Measurements from ENCODE around the gene TRMT61A. TPM values are rescaled to one million over a fixed set of nuclear protein-coding genes. Genes with fewer than 3 reads are reported as not detected.

The TRMT61A gene
- total RNA-seq, 1 experiment from 2014 or later: 14.9 TPM

DNA sequence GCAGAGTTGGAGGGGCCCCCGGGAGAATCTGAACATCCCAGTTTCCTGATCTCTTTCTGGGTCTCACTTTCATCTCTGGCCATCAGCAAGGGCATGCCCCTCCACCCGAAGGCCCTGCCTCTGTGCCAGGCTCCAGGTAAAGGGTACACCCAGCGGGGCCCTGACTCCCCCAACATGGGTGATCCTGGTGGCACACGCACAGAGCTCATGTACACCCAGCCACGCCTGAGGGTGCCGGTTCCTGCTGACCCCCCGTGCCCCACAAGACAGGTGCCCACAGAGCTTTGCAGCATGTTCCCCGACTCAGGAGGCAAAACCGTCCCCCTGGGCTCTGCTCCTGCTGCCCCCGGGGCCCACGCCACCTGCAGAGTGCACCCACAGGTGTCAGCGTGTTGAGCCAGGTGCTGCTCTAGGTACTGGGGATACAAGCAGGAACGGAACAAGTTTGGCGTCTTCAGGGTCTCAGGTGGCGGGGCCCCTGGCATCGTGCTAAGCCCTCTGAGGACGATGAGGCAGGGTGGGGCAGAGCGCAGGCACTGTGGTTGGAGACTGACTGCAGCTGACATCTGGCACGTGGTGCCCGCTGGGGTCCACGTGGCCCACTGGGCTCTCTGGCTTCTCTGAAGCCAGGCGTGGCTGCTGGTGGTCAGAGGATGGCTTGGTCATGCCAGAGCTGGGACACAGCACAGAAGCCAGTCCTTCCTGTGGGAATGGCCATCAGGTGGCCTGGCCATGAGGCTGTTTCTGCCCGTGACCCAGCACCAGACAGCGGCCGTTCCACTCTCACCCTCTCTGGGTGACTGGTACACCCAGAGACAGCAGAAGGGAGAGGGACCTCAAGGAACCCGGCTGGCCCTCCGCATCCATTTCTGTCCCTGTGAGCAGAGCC, 19.7 kb downstream of the TRMT61A start:
- Histone ChIP-seq H3K27ac (ENCODE audit: low read depth, low read length) (no peak overlapping the region), H3K79me2 (ENCODE audit: insufficient read depth, low read length) (no peaks in the 10 kb centered on the region), H4K20me1 (ENCODE audit: insufficient read depth) (no peaks in the 10 kb centered on the region), H3K4me3 (replicated peaks in 1 of 2; ENCODE audit: low read depth in 1 of 2, low read length in 2 of 2) (no peak overlapping the region), H3K4me1 (ENCODE audit: control insufficient read depth in 1 of 2, insufficient read depth in 2 of 2, low read length in 2 of 2) (peaks cover 16 to 26% of the 10 kb centered on the region in 2 experiments), H3K27me3 (ENCODE audit: insufficient read depth, low read length) (no peaks in the 10 kb centered on the region), H3K9me2 (ENCODE audit: insufficient read depth) (no peaks in the 10 kb centered on the region), H3K36me3 (ENCODE audit: control insufficient read depth in 1 of 2, insufficient read depth in 2 of 2, low read length in 2 of 2) (no peaks in the 10 kb centered on the region), H3K9ac (ENCODE audit: low read length) (no peak overlapping the region), H2AFZ (ENCODE audit: low read depth, low read length, poor library complexity, severe bottlenecking) (no peak overlapping the region), H3K4me2 (ENCODE audit: low read length) (no peak overlapping the region), H3K9me3 (ENCODE audit: control insufficient read depth in 1 of 2, insufficient read depth in 1 of 2, low read depth in 1 of 2, low read length in 2 of 2) (no peaks in the 10 kb centered on the region)
- intact Hi-C loops (cut with micrococcal nuclease): no loop called here
- ChIA-PET CTCF (no interaction called here), RAD21 (ENCODE audit: low non-redundant PET in 1 of 2, low total read pairs in 2 of 2, uncharacterized antibody in 2 of 2, unreplicated experiment in 2 of 2) (no interaction called here), POLR2A (no interaction called here)
- BruUV-seq (replicated peaks): no TSS peak
- TF ChIP-seq EZH2phosphoT487 (IDR thresholded peaks at IDR 0.05; ENCODE audit: borderline replicate concordance): no peak
- TF ChIP-seq, protein P1, sequence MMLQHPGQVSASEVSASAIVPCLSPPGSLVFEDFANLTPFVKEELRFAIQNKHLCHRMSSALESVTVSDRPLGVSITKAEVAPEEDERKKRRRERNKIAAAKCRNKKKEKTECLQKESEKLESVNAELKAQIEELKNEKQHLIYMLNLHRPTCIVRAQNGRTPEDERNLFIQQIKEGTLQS (IDR thresholded peaks at IDR 0.05): no peak
- no peak for TF ChIP-seq CEBPB (IDR thresholded peaks at IDR 0.05; ENCODE audit: low read depth)
- no peak for TF ChIP-seq TCF7L2 (IDR thresholded peaks at IDR 0.05; ENCODE audit: borderline replicate concordance, extremely low read depth, insufficient read depth, insufficient read length)
- TF ChIP-seq, protein P2, sequence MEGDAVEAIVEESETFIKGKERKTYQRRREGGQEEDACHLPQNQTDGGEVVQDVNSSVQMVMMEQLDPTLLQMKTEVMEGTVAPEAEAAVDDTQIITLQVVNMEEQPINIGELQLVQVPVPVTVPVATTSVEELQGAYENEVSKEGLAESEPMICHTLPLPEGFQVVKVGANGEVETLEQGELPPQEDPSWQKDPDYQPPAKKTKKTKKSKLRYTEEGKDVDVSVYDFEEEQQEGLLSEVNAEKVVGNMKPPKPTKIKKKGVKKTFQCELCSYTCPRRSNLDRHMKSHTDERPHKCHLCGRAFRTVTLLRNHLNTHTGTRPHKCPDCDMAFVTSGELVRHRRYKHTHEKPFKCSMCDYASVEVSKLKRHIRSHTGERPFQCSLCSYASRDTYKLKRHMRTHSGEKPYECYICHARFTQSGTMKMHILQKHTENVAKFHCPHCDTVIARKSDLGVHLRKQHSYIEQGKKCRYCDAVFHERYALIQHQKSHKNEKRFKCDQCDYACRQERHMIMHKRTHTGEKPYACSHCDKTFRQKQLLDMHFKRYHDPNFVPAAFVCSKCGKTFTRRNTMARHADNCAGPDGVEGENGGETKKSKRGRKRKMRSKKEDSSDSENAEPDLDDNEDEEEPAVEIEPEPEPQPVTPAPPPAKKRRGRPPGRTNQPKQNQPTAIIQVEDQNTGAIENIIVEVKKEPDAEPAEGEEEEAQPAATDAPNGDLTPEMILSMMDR (IDR thresholded peaks at IDR 0.05 in 2 of 3, conservative IDR thresholded peaks at IDR 0.05 in 1 of 3; ENCODE audit: borderline replicate concordance in 1 of 3, insufficient read depth in 1 of 3, low read depth in 2 of 3, low read length in 2 of 3): no peak
- TF ChIP-seq, protein P3, sequence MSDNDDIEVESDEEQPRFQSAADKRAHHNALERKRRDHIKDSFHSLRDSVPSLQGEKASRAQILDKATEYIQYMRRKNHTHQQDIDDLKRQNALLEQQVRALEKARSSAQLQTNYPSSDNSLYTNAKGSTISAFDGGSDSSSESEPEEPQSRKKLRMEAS (IDR thresholded peaks at IDR 0.05): no peak
- TF ChIP-seq EGR1 (IDR thresholded peaks at IDR 0.05; ENCODE audit: low read depth): no peak
- TF ChIP-seq JUND (IDR thresholded peaks at IDR 0.05): no peak
- ATAC-seq: no peak
- DNase-seq (ENCODE audit: low read depth, low spot score): no peak
